Stimulated activated CD8-positive, alpha-beta memory T cell treated with anti-CD3 and anti-CD28 coated beads, Interleukin-4, amount 100 ng/mL, for 4 hours (primary cell): ENCODE measurements around the gene BAHCC1.

Experiments used
- DNase-seq, 2 donors: peaks; one replicate each; pipeline ENCODE4 v3.0.0-alpha.2; 2020; ENCODE audit warnings: low read depth in 2 of 2, low spot score in 1 of 2

The BAHCC1 gene

GRCh38 chr17:81489998-81490992 lies 95.0 kb downstream of the BAHCC1 start:
- DNase-seq = no peak

- no peak for DNase-seq
These were observed 95.9 kb downstream of the BAHCC1 start for GRCh38 chr17:81491181-81491581.

GRCh38 chr17:81491761-81492160 lies 96.5 kb downstream of the BAHCC1 start:
- DNase-seq = no peak

GRCh38 chr17:81492202-81492601 lies 96.9 kb downstream of the BAHCC1 start:
- DNase-seq = no peak

GRCh38 chr17:81492706-81493105 lies 97.4 kb downstream of the BAHCC1 start:
- DNase-seq = no peak

- DNase-seq = no peak
These were observed 98.2 kb downstream of the BAHCC1 start for GRCh38 chr17:81493198-81494038.

- DNase-seq = no peak
These were observed 99.5 kb downstream of the BAHCC1 start for GRCh38 chr17:81494626-81495377.

- no peak for DNase-seq
These were observed 103.8 kb downstream of the BAHCC1 start for GRCh38 chr17:81498953-81499600.

GRCh38 chr17:81499601-81499970 lies 104.3 kb downstream of the BAHCC1 start:
- DNase-seq = no peak

- no peak for DNase-seq
These were observed 104.8 kb downstream of the BAHCC1 start for GRCh38 chr17:81500047-81500446.

GRCh38 chr17:81502471-81503017 lies 107.3 kb downstream of the BAHCC1 start:
- DNase-seq = no peak

- no peak for DNase-seq
These were observed 108.4 kb downstream of the BAHCC1 start for GRCh38 chr17:81503619-81504018.

GRCh38 chr17:81508639-81509206 lies 113.5 kb downstream of the BAHCC1 start:
- no peak for DNase-seq

- DNase-seq = no peak
These were observed 114.1 kb downstream of the BAHCC1 start for GRCh38 chr17:81509207-81509971.

GRCh38 chr17:81509972-81510784 lies 114.9 kb downstream of the BAHCC1 start:
- no peak for DNase-seq

GRCh38 chr17:81510785-81511553 lies 115.7 kb downstream of the BAHCC1 start:
- DNase-seq = no peak

GRCh38 chr17:81511554-81511803 lies 116.2 kb downstream of the BAHCC1 start:
- DNase-seq = no peak
